HEK293T (cell line): Measurements from ENCODE around the gene CD2.

Experiments used
- ARNT ChIP-seq: fragments of 450-650 bp; IDR thresholded peaks from 2 replicates; pipeline ENCODE4 v1.6.1; 2017; ENCODE audit warnings: mild to moderate bottlenecking
- BHLHE40 ChIP-seq: fragments of 450-650 bp; IDR thresholded peaks from 2 replicates; pipeline ENCODE4 v1.6.1; 2016; ENCODE audit warnings: mild to moderate bottlenecking, moderate library complexity, borderline replicate concordance
- CTBP1 ChIP-seq: fragments of 450-650 bp; IDR thresholded peaks from 2 replicates; pipeline ENCODE4 v1.6.1; 2016; ENCODE audit warnings: borderline replicate concordance
- ELF4 ChIP-seq: fragments of 450-650 bp; IDR thresholded peaks from 2 replicates; pipeline ENCODE4 v1.6.1; 2017; ENCODE audit warnings: antibody characterized with exemption
- FOXA1 ChIP-seq: fragments of 450-650 bp; IDR thresholded peaks from 2 replicates; pipeline ENCODE4 v1.6.1; 2016; ENCODE audit warnings: mild to moderate bottlenecking
- FOXK2 ChIP-seq: fragments of 450-650 bp; IDR thresholded peaks from 2 replicates; pipeline ENCODE4 v1.6.1; 2016; ENCODE audit warnings: mild to moderate bottlenecking
- FOXM1 ChIP-seq: fragments of 450-650 bp; IDR thresholded peaks from 2 replicates; pipeline ENCODE4 v1.6.1; 2017; ENCODE audit warnings: mild to moderate bottlenecking, borderline replicate concordance
- L3MBTL2 ChIP-seq: fragments of 450-650 bp; conservative IDR thresholded peaks from 2 replicates; pipeline ENCODE4 v1.6.1; 2016; ENCODE audit warnings: mild to moderate bottlenecking
- LEF1 ChIP-seq: fragments of 450-650 bp; IDR thresholded peaks from 2 replicates; pipeline ENCODE4 v1.6.1; 2017; ENCODE audit warnings: mild to moderate bottlenecking, borderline replicate concordance
- NFRKB ChIP-seq: fragments of 450-650 bp; IDR thresholded peaks from 2 replicates; pipeline ENCODE4 v1.6.1; 2016; ENCODE audit warnings: mild to moderate bottlenecking, moderate library complexity
- SP1 ChIP-seq: fragments of 450-650 bp; IDR thresholded peaks from 2 replicates; pipeline ENCODE4 v1.6.1; 2017
- SUZ12 ChIP-seq: fragments of 450-650 bp; IDR thresholded peaks from 2 replicates; pipeline ENCODE4 v1.6.1; 2016; ENCODE audit warnings: mild to moderate bottlenecking
- TARDBP ChIP-seq: fragments of 450-650 bp; IDR thresholded peaks from 2 replicates; pipeline ENCODE4 v1.6.1; 2016
- ZNF384 ChIP-seq: fragments of 450-650 bp; IDR thresholded peaks from 2 replicates; pipeline ENCODE4 v1.6.1; 2016

DNA sequence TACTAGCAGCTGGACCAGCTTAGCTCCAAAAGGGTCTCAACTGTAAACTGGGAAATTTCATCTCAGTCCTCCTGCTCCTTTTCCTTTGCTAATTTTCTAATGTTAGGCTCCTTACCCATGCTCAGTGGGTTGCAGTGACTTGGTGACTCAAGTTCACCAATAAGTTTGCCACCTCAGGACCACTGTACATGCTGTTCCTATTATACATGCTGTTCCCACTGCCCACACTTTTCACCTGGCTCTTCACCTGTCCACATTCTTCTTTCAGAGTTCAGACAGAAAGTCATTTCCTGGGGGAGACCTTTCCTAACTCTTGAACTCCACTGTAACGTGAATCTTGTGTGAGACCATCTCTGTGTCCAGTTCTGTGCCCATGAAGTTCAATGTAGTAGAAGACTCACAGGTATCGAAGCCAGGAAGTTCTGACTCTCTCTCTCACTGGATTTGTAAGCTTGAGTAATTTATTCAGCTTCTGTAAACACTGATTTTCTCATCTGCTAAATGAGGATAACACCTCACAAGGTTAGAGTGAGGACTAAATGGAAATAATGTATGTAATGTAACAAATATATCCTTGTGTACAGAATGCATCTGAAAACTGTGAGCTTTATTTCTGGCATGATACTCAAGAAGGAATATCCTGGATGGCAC is 17.9 kb downstream of the CD2 start:
- TF ChIP-seq ZNF384 (no peak), CTBP1 (no peak), FOXM1 (no peak), BHLHE40 (no peak), SUZ12 (no peak), FOXA1 (no peak), TARDBP (no peak), NFRKB (no peak), LEF1 (no peak), SP1 (no peak), ARNT (no peak), L3MBTL2 (no peak), FOXK2 (no peak), ELF4 (no peak)
